H1 (cell line): ENCODE measurements around the gene GPR156.

Source experiments
- CHD1 ChIP-seq: IDR thresholded peaks from 2 replicates; pipeline ENCODE4 v1.6.1; 2012; ENCODE audit warnings: low read depth, low read length, improper control_type of control experiment
- FOSL1 ChIP-seq: IDR thresholded peaks from 2 replicates; pipeline ENCODE4 v1.6.1; 2011; ENCODE audit warnings: mild to moderate bottlenecking, low read depth, low read length, moderate library complexity; ENCODE audit not compliant: insufficient read depth
- JUN ChIP-seq: IDR thresholded peaks from 2 replicates; pipeline ENCODE4 v1.6.1; 2011; ENCODE audit warnings: low read depth, mild to moderate bottlenecking, improper control_type of control experiment, low read length
- POLR2A ChIP-seq, 2 experiments: IDR thresholded peaks; 1 replicate in 1 of 2; 2 replicates in 1 of 2; pipeline ENCODE4 v1.6.1; 2011; ENCODE audit warnings: low read depth in 2 of 2, low read length in 2 of 2, mild to moderate bottlenecking in 2 of 2; ENCODE audit errors: control extremely low read depth in 1 of 2
- RAD21 ChIP-seq, 2 experiments: IDR thresholded peaks in 1 of 2; conservative IDR thresholded peaks in 1 of 2; 2 replicates each; pipeline ENCODE4 v1.6.1; 2011; ENCODE audit warnings: low read depth in 2 of 2, low read length in 2 of 2, improper control_type of control experiment in 1 of 2, inconsistent platforms in 1 of 2, mild to moderate bottlenecking in 1 of 2, moderate library complexity in 1 of 2
- TAF1 ChIP-seq: IDR thresholded peaks from 2 replicates; pipeline ENCODE4 v1.6.1; 2011; ENCODE audit warnings: mild to moderate bottlenecking, low read depth, low read length
- TBP ChIP-seq: IDR thresholded peaks from 2 replicates; pipeline ENCODE4 v1.6.1; 2011; ENCODE audit warnings: low read depth, low read length, improper control_type of control experiment
- TF ChIP-seq, protein P1 (sequence below), 3 experiments: IDR thresholded peaks; 1 replicate in 2 of 3; 2 replicates in 1 of 3; pipeline versions ENCODE4 v1.5.1 to v1.6.1; 2011; ENCODE audit warnings: low read length in 3 of 3, mild to moderate bottlenecking in 3 of 3, inconsistent platforms in 2 of 3, low read depth in 1 of 3, moderate library complexity in 1 of 3; ENCODE audit not compliant: insufficient read depth in 1 of 3; ENCODE audit errors: control extremely low read depth in 1 of 3
- TF ChIP-seq, protein P2 (sequence below): IDR thresholded peaks from 2 replicates; pipeline ENCODE4 v1.6.1; 2012; ENCODE audit warnings: inconsistent platforms

DNA sequence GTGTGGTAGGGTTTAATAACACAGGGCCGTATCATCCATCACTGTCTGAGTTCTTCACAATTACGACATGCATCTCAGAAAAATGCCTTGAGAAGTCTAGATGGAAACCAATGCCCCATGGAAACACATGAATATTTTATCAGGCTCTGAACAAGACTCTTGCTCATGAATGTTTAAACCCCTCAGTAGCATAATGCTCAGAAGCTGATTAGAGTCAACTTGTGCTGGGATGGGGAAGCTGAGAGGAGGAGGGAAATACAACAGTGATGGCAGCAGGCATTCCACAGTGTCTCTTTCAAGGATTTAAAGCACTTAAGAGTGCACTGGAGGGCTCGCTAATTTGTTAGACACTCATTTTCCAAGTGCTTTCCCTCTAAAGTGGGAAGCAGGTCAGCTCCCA lies 3.8 kb downstream of the GPR156 start:
- TF ChIP-seq TAF1 (no peak), JUN (no peak), POLR2A (IDR thresholded peaks at IDR 0.05; ENCODE audit: control extremely low read depth in 1 of 2, low read depth in 2 of 2, low read length in 2 of 2) (no peak), CHD1 (no peak), FOSL1 (no peak), TBP (no peak), RAD21 (IDR thresholded peaks at IDR 0.05 in 1 of 2, conservative IDR thresholded peaks at IDR 0.05 in 1 of 2; ENCODE audit: low read depth in 2 of 2, low read length in 2 of 2) (no peak)
- TF ChIP-seq, protein P1, sequence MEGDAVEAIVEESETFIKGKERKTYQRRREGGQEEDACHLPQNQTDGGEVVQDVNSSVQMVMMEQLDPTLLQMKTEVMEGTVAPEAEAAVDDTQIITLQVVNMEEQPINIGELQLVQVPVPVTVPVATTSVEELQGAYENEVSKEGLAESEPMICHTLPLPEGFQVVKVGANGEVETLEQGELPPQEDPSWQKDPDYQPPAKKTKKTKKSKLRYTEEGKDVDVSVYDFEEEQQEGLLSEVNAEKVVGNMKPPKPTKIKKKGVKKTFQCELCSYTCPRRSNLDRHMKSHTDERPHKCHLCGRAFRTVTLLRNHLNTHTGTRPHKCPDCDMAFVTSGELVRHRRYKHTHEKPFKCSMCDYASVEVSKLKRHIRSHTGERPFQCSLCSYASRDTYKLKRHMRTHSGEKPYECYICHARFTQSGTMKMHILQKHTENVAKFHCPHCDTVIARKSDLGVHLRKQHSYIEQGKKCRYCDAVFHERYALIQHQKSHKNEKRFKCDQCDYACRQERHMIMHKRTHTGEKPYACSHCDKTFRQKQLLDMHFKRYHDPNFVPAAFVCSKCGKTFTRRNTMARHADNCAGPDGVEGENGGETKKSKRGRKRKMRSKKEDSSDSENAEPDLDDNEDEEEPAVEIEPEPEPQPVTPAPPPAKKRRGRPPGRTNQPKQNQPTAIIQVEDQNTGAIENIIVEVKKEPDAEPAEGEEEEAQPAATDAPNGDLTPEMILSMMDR (IDR thresholded peaks at IDR 0.05; ENCODE audit: control extremely low read depth in 1 of 3, insufficient read depth in 1 of 3, low read depth in 1 of 3, low read length in 3 of 3): no peak
- TF ChIP-seq, protein P2, sequence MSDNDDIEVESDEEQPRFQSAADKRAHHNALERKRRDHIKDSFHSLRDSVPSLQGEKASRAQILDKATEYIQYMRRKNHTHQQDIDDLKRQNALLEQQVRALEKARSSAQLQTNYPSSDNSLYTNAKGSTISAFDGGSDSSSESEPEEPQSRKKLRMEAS: no peak
